Measurements from ENCODE around the gene SYMPK. TPM values are rescaled to one million over a fixed set of nuclear protein-coding genes. Genes with fewer than 3 reads are reported as not detected.

SYMPK gene
- total RNA-seq, 1 donor = 42.0 TPM

DNA sequence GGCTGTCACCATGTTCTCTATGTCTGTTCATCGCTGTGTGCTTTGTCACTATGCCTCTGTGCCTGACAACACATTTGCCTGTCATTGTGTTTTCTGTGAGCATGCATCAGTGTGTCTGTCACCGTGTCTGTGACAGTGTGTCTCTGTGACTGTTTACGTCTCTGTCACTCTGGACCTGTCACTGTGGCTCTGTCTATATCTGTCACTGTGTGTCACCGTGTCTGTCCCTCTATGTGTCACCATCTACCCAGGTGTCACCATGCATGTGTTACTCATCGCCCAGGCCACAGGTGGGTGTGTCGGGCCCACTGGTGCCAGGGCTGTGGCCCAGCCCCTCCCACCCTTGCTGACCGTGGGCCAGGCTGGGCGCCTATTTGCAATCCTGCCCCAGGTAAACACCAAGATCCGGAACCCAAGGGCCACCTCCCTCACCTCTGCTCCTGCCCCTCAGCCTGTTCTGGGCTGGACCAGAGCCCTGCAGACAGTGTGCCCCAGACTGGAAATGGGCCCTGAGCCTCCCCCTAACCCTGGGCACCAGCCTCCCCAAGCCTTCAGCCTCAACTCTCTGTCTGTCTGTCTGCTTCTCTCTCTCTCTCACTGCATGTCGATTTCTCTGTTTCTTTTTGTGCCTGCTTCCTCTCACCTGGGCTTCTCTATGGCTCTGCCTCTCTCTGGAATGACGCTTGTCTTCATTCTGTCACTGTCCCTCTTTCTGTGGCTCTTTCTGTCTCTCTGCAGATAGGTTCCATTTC lies 15.3 kb upstream of the SYMPK start:
- Histone ChIP-seq H3K4me3 (ENCODE audit: insufficient read depth, low read length) (no peak overlapping the region), H3K36me3 (ENCODE audit: insufficient read depth, low read length) (no peaks in the 10 kb centered on the region), H3K4me1 (ENCODE audit: insufficient read depth, low read length) (peaks cover 6% of the 10 kb centered on the region), H3K9me3 (ENCODE audit: low read depth, low read length) (no peaks in the 10 kb centered on the region), H3K27me3 (ENCODE audit: insufficient read depth, low read length) (peaks cover 9% of the 10 kb centered on the region), H3K27ac (ENCODE audit: low read depth, low read length) (no peak overlapping the region), H3K79me2 (ENCODE audit: insufficient read depth, low read length) (no peaks in the 10 kb centered on the region), H2AFZ (ENCODE audit: low read length) (no peak overlapping the region), H3K4me2 (ENCODE audit: insufficient read depth, low read length) (no peak overlapping the region), H4K20me1 (ENCODE audit: insufficient read depth, low read length) (peaks cover 10% of the 10 kb centered on the region)
- peak; percentile 71 for DNase-seq (ENCODE audit: insufficient read length, low spot score, missing footprints)
- no peak for TF ChIP-seq CTCF (IDR thresholded peaks at IDR 0.05; ENCODE audit: extremely low read depth, low read depth, low read length)

DNA sequence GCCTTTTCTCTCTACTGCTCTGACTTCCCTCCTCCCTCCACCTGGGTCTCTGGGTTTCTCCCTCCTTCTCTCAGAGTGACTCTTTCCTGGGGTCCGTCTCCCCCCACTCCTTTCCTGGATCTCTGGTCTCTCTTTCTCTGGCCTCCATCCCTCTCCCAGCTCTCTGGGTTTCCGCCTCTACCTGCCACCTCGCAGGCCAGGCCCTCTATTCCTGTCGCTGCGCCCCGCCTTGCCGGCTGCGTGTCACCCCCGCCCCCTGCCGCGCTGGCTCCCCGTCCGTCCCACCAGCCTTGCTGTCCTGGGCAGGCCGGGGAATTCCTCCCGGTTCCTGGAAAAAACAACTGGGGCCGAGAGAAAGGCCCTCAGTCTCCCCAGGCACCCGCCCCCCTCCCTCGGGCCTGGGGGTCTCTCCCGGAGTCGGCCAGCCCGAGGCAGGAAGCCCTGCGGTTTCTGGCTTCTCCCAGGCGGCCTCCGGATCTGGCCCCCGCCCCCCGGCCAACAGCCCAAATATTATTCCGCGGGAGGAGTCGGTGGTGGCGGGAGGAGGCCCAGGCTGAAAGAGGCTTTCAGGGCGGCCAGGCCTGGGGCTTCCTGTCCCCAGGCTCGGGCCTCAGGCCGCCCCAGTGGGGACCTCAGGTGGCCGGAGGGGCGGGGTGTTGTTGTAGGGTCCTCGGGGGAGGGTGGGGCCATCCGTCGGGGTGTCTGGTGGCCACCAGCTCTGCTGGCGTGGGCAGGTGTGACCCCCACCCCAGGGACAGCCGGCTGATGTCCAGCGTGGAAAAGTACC lies 13.7 kb upstream of the SYMPK start:
- Histone ChIP-seq H3K36me3 (ENCODE audit: insufficient read depth, low read length) (no peaks in the 10 kb centered on the region), H3K9me3 (ENCODE audit: low read depth, low read length) (no peaks in the 10 kb centered on the region), H4K20me1 (ENCODE audit: insufficient read depth, low read length) (no peaks in the 10 kb centered on the region), H3K79me2 (ENCODE audit: insufficient read depth, low read length) (no peaks in the 10 kb centered on the region), H3K4me2 (ENCODE audit: insufficient read depth, low read length) (peak overlapping the region; percentile 20), H3K4me3 (ENCODE audit: insufficient read depth, low read length) (peak overlapping the region; percentile 45), H3K4me1 (ENCODE audit: insufficient read depth, low read length) (peaks cover 3% of the 10 kb centered on the region), H3K27me3 (ENCODE audit: insufficient read depth, low read length) (peaks cover 9% of the 10 kb centered on the region), H2AFZ (ENCODE audit: low read length) (peak overlapping the region; percentile 72), H3K27ac (ENCODE audit: low read depth, low read length) (no peak overlapping the region)
- DNase-seq (ENCODE audit: insufficient read length, low spot score, missing footprints) = peak; percentile 90
- TF ChIP-seq CTCF (IDR thresholded peaks at IDR 0.05; ENCODE audit: extremely low read depth, low read depth, low read length) = no peak

DNA sequence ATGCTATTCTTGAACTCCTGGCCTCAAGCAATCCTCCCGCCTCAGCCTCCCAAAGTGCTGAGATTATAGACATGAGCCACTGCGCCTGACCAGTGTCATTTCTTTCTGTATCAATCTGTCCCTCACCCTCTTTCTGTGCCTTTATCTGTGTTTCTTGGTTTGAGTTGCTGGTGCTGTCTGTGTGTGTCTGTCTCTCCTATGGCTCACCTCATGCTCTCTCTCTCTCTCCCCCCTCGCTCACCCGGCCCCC lies 13.1 kb upstream of the SYMPK start:
- Histone ChIP-seq H4K20me1 (ENCODE audit: insufficient read depth, low read length) (no peaks in the 10 kb centered on the region), H3K27ac (ENCODE audit: low read depth, low read length) (no peak overlapping the region), H2AFZ (ENCODE audit: low read length) (peak overlapping the region; percentile 72), H3K4me1 (ENCODE audit: insufficient read depth, low read length) (peaks cover 3% of the 10 kb centered on the region), H3K9me3 (ENCODE audit: low read depth, low read length) (no peaks in the 10 kb centered on the region), H3K4me3 (ENCODE audit: insufficient read depth, low read length) (no peak overlapping the region), H3K79me2 (ENCODE audit: insufficient read depth, low read length) (no peaks in the 10 kb centered on the region), H3K36me3 (ENCODE audit: insufficient read depth, low read length) (no peaks in the 10 kb centered on the region), H3K4me2 (ENCODE audit: insufficient read depth, low read length) (peak overlapping the region; percentile 20), H3K27me3 (ENCODE audit: insufficient read depth, low read length) (peaks cover 9% of the 10 kb centered on the region)
- no peak for DNase-seq (ENCODE audit: insufficient read length, low spot score, missing footprints)
- TF ChIP-seq CTCF (IDR thresholded peaks at IDR 0.05; ENCODE audit: extremely low read depth, low read depth, low read length) = no peak

DNA sequence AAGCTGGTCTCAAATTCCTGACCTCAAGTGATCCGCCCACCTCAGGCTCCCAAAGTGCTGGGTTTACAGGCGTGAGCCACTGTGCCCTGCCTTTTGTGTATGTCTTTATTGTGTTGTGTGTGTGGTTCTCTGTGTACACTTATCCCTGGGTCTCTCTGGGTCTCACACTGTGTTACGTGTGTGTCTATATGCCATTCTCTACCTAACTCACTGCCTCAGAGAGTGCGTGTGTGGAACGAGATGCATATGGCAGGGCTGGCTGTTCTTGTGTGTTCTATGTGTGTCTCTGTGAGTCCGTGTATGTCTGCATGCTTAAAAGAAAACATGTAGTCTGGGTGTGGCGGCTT lies 11.6 kb upstream of the SYMPK start:
- H3K27me3 ChIP-seq (ENCODE audit: insufficient read depth, low read length) = peaks cover 9% of the 10 kb centered on the region
- no peak overlapping the region for H3K4me2 ChIP-seq (ENCODE audit: insufficient read depth, low read length)
- peaks cover 3% of the 10 kb centered on the region for H3K4me1 ChIP-seq (ENCODE audit: insufficient read depth, low read length)
- no peaks in the 10 kb centered on the region for H3K79me2 ChIP-seq (ENCODE audit: insufficient read depth, low read length)
- H3K9me3 ChIP-seq (ENCODE audit: low read depth, low read length) = no peaks in the 10 kb centered on the region
- H4K20me1 ChIP-seq (ENCODE audit: insufficient read depth, low read length) = no peaks in the 10 kb centered on the region
- no peaks in the 10 kb centered on the region for H3K36me3 ChIP-seq (ENCODE audit: insufficient read depth, low read length)
- H3K4me3 ChIP-seq (ENCODE audit: insufficient read depth, low read length) = no peak overlapping the region
- DNase-seq (ENCODE audit: insufficient read length, low spot score, missing footprints) = peak; percentile 27
- no peak overlapping the region for H3K27ac ChIP-seq (ENCODE audit: low read depth, low read length)
- TF ChIP-seq CTCF (IDR thresholded peaks at IDR 0.05; ENCODE audit: extremely low read depth, low read depth, low read length) = no peak
- H2AFZ ChIP-seq (ENCODE audit: low read length) = no peak overlapping the region
